ENCODE measurements around the gene S100A16. TPM values are rescaled to one million over a fixed set of nuclear protein-coding genes. Genes with fewer than 3 reads are reported as not detected.

The S100A16 gene
- total and polyA plus RNA-seq, 9 of the 15 experiments (the other 6 are each of a cell fraction or from before 2014, with no cell fraction given) = 1.6 to 6.9 (median 4.3) TPM

DNA sequence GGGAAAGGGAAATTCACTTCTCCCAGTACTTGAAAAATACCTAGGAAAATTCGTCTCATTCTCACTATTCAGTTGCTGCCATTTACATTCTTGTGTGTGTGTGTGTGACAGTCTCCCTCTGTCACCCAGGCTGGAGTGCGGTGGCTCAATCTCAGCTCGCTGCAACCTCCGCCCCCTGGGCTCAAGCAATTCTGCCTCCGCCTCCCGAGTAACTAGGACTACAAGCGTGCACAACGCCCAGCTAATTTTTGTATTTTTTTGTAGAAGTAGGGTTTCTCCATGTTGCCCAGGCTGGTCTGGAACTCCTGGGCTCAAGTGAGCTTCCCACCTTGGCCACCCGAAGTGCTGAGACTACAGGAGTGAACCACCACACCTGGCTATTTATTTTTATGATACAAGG, 46.7 kb upstream of the S100A16 start:
- FAIRE-seq = no peak
- in situ Hi-C loops (cut with MboI) = no loop called here

More for the DNA sequence above, 46.7 kb upstream of the S100A16 start:
- ATAC-seq = no peak
- H3K9me1 ChIP-seq (ENCODE audit: control insufficient read depth, insufficient read depth, low read length) = no peaks in the 10 kb centered on the region
- H3K27me3 ChIP-seq (ENCODE audit: control insufficient read depth in 2 of 2, insufficient read depth in 2 of 2, low read length in 2 of 2) = no peaks in the 10 kb centered on the region
- CTCF ChIA-PET (ENCODE audit: low intra/inter-chr PET ratio) = no interaction called here
- intact Hi-C loops (cut with micrococcal nuclease) = no loop called here
- H3K79me2 ChIP-seq (ENCODE audit: control insufficient read depth, insufficient read depth, low read length) = peaks cover 13% of the 10 kb centered on the region
- no peak overlapping the region for H3K27ac ChIP-seq (ENCODE audit: extremely low read depth, low read depth, low read length)
- H3K4me2 ChIP-seq (ENCODE audit: insufficient read depth, low read length) = peak overlapping the region; percentile 93
- peaks cover 3 to 16% of the 10 kb centered on the region in 2 experiments; a peak in 4 of 5 replicates for H3K4me1 ChIP-seq (replicated peaks in 1 of 2; ENCODE audit: control insufficient read depth in 2 of 2, insufficient read depth in 2 of 2, low read length in 2 of 2)
- WGBS (ENCODE audit: insufficient coverage, low coverage, missing lambda C conversion rate) = 49% methylated on average over 9 of the region's 9 CpGs
- peak overlapping the region; percentile 98; the same call in 1 of the 2 replicates for H3K4me3 ChIP-seq
- peaks cover 42% of the 10 kb centered on the region for H3K36me3 ChIP-seq (ENCODE audit: control insufficient read depth, insufficient read depth, low read length)
- H3K9ac ChIP-seq (ENCODE audit: insufficient read depth in 1 of 2, low read depth in 2 of 2, low read length in 2 of 2) = peak overlapping the region in 1 of 2 experiments; percentile 73; a peak in 1 of 4 replicates
- H3K9me3 ChIP-seq (replicated peaks; ENCODE audit: control insufficient read depth, insufficient read depth, low read depth, low read length) = no peaks in the 10 kb centered on the region
- no TSS peak for BruUV-seq (replicated peaks)
- POLR2A ChIA-PET = interaction anchor here (0.7 to 6.1 kb wide), 10 partner anchors 9 to 303 kb away, joined by 3 to 51 read pairs (median 5); partner anchors contain the start of genes CHTOP, ILF2, S100A13 and SLC39A1
- H4K20me1 ChIP-seq (replicated peaks; ENCODE audit: control insufficient read depth, insufficient read depth, low read length) = no peaks in the 10 kb centered on the region
- no peak overlapping the region for H2AFZ ChIP-seq (ENCODE audit: low read depth, low read length)
- no peak for DNase-seq (ENCODE audit: extremely low read depth in 1 of 4, low spot score in 3 of 4)
- TF ChIP-seq CHD2 (IDR thresholded peaks at IDR 0.05; ENCODE audit: low read depth, low read length) (no peak), CEBPG (CRISPR knock-in tag; IDR thresholded peaks at IDR 0.05) (0 out of 2 replicates have a peak, but pooled peaks have one; percentile 2), CEBPG (tag; conservative IDR thresholded peaks at IDR 0.05 in 1 of 2, IDR thresholded peaks at IDR 0.05 in 1 of 2) (no peak), MEF2D (tag; conservative IDR thresholded peaks at IDR 0.05; ENCODE audit: low read depth) (no peak), PURB (CRISPR knock-in tag; IDR thresholded peaks at IDR 0.05; ENCODE audit: low read depth) (no peak)
- TF ChIP-seq, protein P1, sequence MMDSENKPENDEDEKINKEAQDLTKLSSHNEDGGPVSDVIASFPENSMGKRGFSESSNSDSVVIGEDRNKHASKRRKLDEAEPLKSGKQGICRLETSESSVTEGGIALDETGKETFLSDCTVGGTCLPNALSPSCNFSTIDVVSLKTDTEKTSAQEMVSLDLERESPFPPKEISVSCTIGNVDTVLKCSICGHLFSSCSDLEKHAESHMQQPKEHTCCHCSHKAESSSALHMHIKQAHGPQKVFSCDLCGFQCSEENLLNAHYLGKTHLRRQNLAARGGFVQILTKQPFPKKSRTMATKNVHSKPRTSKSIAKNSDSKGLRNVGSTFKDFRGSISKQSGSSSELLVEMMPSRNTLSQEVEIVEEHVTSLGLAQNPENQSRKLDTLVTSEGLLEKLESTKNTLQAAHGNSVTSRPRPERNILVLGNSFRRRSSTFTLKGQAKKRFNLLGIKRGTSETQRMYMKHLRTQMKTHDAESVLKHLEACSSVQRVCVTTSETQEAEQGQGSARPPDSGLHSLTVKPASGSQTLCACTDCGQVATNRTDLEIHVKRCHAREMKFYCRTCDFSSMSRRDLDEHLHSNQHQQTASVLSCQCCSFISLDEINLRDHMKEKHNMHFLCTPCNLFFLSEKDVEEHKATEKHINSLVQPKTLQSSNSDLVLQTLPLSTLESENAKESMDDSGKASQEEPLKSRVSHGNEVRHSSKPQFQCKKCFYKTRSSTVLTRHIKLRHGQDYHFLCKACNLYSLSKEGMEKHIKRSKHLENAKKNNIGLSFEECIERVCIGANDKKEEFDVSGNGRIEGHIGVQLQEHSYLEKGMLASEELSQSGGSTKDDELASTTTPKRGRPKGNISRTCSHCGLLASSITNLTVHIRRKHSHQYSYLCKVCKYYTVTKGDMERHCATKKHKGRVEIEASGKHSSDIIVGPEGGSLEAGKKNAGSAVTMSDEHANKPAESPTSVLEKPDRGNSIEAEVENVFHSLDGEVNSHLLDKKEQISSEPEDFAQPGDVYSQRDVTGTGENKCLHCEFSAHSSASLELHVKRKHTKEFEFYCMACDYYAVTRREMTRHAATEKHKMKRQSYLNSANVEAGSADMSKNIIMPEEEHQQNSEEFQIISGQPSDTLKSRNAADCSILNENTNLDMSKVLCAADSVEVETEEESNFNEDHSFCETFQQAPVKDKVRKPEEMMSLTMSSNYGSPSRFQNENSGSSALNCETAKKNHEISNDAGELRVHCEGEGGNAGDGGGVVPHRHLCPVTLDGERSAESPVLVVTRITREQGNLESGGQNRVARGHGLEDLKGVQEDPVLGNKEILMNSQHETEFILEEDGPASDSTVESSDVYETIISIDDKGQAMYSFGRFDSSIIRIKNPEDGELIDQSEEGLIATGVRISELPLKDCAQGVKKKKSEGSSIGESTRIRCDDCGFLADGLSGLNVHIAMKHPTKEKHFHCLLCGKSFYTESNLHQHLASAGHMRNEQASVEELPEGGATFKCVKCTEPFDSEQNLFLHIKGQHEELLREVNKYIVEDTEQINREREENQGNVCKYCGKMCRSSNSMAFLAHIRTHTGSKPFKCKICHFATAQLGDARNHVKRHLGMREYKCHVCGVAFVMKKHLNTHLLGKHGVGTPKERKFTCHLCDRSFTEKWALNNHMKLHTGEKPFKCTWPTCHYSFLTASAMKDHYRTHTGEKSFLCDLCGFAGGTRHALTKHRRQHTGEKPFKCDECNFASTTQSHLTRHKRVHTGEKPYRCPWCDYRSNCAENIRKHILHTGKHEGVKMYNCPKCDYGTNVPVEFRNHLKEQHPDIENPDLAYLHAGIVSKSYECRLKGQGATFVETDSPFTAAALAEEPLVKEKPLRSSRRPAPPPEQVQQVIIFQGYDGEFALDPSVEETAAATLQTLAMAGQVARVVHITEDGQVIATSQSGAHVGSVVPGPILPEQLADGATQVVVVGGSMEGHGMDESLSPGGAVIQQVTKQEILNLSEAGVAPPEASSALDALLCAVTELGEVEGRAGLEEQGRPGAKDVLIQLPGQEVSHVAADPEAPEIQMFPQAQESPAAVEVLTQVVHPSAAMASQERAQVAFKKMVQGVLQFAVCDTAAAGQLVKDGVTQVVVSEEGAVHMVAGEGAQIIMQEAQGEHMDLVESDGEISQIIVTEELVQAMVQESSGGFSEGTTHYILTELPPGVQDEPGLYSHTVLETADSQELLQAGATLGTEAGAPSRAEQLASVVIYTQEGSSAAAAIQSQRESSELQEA (IDR thresholded peaks at IDR 0.05; ENCODE audit: low read depth) = no peak
- TF ChIP-seq, protein P2, sequence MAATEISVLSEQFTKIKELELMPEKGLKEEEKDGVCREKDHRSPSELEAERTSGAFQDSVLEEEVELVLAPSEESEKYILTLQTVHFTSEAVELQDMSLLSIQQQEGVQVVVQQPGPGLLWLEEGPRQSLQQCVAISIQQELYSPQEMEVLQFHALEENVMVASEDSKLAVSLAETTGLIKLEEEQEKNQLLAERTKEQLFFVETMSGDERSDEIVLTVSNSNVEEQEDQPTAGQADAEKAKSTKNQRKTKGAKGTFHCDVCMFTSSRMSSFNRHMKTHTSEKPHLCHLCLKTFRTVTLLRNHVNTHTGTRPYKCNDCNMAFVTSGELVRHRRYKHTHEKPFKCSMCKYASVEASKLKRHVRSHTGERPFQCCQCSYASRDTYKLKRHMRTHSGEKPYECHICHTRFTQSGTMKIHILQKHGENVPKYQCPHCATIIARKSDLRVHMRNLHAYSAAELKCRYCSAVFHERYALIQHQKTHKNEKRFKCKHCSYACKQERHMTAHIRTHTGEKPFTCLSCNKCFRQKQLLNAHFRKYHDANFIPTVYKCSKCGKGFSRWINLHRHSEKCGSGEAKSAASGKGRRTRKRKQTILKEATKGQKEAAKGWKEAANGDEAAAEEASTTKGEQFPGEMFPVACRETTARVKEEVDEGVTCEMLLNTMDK (IDR thresholded peaks at IDR 0.05; ENCODE audit: borderline replicate concordance, insufficient read depth, low read depth, low read length, poor library complexity, severe bottlenecking) = no peak
- TF ChIP-seq, protein P3, sequence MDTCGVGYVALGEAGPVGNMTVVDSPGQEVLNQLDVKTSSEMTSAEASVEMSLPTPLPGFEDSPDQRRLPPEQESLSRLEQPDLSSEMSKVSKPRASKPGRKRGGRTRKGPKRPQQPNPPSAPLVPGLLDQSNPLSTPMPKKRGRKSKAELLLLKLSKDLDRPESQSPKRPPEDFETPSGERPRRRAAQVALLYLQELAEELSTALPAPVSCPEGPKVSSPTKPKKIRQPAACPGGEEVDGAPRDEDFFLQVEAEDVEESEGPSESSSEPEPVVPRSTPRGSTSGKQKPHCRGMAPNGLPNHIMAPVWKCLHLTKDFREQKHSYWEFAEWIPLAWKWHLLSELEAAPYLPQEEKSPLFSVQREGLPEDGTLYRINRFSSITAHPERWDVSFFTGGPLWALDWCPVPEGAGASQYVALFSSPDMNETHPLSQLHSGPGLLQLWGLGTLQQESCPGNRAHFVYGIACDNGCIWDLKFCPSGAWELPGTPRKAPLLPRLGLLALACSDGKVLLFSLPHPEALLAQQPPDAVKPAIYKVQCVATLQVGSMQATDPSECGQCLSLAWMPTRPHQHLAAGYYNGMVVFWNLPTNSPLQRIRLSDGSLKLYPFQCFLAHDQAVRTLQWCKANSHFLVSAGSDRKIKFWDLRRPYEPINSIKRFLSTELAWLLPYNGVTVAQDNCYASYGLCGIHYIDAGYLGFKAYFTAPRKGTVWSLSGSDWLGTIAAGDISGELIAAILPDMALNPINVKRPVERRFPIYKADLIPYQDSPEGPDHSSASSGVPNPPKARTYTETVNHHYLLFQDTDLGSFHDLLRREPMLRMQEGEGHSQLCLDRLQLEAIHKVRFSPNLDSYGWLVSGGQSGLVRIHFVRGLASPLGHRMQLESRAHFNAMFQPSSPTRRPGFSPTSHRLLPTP (IDR thresholded peaks at IDR 0.05; ENCODE audit: borderline replicate concordance, extremely low read depth, insufficient read length) = no peak

Measured in K562 (cell line).